GM19467 (cell line): ENCODE results near the gene CHSY1.
A peak's percentile ranks its signal among the peaks of the same experiment; 100 is the strongest.

Experiments
- ATAC-seq: cut with Tn5 transposase; IDR thresholded peaks from one replicate; pipeline ENCODE4 v1.9.1; 2021; ENCODE audit warnings: mild to moderate bottlenecking, moderate library complexity; ENCODE audit not compliant: unreplicated experiment

The CHSY1 gene

DNA sequence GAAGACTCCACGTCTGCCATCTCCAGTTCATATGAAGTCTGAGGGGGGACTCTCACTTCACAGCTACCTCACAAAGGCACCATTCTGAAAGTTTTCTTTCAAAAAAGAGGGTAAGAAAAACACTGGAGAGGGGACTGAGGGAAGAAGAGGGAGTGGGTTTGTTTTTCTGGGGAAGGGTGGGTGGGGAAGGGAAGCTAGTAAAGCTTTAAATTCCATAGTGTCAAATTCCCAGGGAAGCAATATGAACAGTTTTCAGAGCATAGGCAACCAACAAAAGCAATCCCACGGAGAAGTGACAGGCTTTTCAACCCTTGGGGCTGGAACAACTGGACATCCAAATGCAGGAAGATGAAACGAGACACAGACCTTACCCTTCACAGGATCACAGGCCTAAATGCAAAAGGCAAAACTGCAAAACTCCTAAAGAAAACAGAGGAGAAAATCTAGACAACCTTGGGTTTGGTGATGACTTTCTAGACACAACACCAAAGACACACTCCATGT lies 61.7 kb downstream of the CHSY1 start:
- no peak for ATAC-seq

DNA sequence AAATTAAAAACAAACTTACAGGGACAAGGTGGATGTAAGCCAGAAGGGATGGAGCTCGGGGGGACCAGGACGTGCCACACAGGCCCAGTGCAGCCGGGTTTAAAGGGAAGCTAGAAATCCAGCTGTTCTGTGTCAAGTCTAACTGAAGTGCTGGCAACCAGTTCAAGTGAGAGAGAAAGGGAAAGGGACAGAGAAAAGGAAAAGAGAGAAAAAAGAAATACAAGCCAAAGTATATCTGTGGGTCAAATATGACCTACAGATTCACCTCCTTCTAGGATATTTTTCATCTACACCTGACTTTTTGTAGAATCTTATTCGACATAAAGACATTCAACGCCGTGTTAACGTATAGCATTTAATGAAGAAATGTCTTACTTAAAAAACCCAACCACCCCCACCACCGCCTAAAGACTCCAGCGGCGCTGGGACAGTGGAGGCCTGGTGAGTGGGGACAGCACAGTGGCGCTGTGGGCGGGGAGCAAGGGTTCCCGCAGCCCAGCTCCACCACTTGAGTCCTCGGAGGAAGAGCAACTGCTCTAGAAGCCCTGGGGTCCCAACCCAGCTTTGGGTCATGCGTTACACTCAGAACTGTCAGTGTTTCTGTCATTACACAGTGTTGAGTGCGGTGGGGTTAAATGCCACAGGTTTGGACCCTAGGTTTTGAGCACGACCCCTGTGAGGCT lies 62.3 kb downstream of the CHSY1 start:
- no peak for ATAC-seq

DNA sequence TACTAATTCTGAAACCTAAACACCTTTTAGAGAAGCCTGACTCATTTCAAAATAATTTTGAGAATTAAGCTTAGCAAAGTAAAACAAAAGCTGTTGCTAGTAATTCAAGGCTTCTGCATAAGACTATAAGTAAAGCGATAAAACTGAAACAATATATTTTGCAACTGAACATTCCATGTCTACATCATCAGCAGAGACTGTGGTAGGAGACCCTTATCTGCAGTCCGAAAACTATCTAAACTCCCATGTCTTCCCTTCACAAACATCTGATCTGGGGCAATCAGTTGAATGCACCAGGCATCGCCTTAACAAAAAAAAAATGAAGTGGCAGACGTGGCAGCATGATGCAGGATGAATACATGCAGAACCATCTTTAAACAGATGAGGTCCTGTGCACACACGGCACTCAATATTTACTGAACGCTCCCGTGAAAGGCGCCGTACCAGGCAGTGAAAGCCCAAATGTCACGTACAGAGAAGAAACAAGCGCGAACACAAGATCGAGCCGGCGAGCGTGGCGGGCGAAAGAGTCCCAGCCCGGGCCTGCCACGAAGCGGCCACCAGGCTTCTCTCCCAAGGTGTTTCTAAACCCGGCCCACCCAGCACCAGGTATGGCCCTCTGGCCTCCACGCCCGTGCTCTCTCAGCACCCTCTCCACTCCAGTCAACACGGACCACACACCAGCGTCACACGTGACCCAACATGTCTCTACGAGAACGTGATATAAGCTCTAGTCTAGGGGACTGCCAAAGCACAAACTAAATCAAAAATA lies 63.0 kb downstream of the CHSY1 start:
- peak; percentile 38 for ATAC-seq

DNA sequence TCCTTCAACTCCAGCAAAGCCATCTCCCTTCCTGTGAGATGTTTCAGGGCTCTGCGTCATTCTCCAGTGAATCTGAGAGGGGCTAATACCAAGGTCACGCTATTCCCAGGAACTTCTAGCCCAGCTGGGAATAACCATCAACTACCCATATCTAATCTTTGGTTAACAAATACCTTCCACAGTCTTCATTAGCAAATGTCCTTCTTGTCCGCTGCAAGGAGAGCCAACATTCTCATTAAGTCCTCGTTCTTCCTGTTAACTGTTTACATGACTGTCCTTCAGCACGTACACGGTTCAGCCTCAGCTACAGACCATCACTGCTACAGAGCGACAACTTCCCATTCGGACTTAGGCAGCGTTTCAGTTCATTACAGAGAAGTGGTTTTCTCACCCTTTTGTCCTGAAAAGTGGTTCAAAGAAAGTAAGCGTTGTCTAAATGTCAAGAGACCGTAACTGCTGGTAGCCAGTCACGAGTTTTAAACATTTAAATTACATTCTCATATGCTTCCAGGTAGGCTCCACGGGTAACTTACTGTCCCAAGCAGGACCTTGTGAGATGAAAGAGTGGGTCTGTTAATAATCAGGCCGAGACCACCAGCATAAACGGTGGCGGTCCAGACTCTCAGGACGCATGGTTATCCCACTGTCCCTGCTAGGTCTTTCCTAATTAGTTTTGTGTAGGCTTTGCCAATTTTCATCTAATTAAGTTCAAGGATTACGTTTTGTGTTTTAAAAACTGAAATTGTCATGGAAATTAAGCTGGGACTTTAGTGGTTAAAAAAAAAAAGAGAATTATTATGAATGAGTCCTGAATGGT lies 63.8 kb downstream of the CHSY1 start:
- peak; percentile 54 for ATAC-seq

DNA sequence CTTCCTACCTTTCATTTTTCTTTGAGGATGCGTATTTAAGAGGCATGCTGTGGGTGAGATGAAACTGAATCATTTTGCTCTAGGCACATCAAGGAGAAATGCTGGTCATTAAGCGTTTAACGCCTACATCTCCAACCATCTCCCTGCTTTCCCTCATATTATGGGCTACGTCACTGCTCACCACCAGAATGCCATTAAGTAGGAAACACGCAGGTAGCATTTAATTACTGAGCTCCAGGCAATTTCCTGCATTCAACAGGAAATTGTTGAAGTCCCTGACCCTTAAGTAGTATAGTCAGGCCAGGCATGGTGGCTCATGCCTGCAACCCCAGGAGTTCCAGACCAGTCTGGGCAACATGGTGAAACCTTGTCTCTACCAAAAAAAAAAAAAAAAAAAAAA lies 66.1 kb downstream of the CHSY1 start:
- no peak for ATAC-seq

DNA sequence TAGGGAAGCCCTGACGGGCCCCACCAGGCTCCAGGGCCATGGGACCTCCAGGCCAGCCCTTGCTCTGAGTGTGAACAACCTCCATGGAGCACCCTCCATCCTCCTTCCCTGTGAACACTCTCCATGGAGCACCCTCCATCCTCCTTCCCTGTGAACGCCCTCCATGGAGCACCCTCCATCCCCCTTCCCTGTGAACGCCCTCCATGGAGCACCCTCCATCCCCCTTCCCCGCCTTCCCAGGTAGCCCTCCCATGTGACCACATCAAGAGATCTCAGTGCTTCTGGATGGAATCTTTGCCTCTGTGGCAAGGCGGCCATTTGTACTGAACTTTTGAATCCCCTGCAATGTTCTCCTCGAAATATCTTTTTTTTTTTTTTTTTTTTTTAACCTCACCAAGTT lies 66.5 kb downstream of the CHSY1 start:
- no peak for ATAC-seq

DNA sequence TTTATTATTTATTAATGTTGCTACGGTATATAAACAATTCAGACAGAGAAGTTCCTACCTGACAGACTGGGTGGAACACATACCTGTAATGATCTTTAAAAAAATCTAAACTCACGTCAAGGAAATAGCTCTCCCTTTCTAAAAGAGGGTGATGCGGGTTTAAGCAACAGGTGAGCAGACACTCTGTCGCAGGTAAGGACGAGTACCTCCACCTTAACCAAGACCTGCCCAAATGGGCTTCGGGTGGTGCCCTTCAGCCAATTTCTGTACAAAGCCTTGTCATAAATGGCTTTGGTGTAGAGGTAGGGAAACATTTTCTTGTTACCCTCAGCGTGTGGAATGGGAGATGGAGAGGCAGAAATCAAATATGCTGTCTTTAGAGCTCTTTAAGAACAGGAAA lies 67.0 kb downstream of the CHSY1 start:
- no peak for ATAC-seq

DNA sequence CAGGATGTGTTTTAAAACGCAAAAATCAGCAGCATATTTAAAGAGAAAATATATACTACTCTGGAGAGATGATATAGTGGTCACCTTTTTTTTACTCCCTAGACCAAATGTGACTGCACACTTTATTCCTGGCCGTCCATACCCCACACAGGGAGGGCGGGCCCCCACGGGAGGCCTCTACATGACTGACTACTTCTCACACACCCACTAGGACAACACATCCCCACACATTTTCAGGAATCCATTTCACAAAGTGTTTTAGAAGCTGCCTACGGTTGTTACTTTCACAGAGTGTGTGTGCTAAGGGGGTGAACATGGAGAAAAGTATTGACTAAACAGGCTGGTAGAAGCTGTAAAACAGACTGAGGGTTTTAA lies 67.9 kb downstream of the CHSY1 start:
- ATAC-seq, result no peak

DNA sequence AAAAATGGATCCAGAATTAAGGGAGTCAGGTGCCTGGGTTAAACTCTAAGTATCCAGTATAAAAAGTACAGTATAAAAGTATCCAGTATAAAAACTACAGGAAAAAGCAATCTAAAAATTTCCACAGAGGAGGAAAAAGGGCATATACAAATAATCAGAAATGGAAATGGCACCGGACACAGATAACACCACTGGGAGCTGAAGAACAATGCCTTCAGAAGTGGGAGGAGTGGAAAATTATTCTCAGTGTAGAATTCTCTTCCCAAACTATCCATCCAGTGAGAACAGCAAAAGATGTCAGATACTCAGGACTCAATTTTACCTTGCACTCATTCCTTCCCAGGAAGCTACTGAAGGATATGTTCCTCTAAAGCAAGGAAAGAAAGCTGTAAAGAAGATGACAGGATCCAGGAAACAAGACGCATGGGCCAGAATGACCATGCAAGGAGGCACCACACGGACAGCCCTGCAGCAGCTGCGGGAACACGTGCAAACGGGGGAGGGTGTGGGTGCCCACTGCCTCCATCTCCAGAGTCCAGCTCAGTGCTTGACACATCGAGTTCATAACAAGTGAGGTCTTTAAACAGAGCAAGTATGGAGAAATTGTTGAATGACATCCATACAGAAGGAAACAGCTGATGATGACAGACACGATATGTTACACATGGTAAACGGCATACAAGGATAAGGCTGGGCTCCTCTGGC lies 68.5 kb downstream of the CHSY1 start:
- ATAC-seq, result no peak

DNA sequence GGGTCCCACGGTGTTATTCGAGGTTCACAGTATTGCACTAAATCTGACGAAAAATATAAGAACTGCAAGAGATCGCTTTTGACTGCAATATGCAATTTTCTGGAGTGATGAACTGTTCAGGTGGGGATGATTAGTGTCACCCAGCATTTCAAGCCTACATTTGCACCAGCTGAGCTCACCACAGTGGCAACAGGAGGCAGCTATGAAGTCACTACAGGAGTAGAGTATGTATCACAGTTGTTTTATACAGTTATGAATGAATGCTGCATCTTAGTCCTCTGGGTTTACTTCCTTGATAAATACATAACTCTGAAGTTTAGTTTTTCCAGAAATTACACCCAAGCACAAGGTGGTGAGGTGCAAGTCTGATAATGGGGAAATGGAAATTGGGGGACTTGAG lies 69.6 kb downstream of the CHSY1 start:
- no peak for ATAC-seq

DNA sequence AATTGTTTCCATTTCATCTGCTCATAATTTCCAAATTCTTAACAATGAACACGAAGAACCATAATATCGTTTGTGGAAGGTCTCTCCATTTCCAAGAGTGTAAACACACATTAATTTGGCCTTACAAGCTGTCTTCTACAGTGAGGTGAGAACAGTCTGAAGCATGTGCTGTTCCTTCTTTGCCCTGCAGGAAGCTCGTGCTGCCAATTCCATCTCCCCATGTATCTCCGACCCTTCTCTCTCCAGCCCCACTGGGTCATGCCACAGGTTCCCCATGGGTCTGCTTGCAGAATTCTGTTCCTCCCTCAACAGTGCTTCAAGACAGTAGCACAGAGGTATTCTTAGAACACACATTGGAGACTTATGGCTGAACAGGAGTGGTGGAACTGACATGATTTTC lies 70.5 kb downstream of the CHSY1 start:
- ATAC-seq, result no peak

DNA sequence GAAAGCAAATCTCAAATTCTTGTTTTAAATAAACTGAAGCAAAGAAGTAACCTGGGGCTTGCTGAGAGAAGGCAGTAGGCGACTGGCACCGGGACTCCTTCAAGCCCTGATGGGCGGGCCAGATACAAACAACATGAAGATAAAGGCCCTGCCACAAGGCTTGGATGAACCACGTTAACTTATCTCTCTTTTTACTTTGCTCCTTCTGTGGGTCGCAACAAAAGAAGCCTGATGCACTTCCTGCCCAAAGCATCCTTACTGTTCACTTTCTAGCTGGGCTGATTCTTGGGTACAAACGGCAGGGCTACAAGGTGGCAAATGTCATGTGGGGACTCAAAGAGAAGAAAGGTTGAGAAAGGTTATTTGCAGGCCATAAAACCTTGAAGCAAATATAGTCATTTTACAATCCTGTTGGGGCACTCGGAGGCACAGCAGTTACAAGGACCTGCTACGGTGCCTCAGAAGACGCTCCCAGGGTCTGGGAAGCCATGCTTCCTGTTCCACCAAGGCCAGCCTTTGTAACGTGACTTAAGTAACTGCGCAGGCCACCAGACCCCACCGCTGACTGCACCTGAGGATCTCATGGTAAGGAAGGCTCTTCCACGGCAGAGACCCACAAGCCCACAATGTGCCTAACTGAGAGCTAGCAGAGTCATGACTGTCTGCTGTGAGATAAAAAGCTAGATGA lies 71.1 kb downstream of the CHSY1 start:
- ATAC-seq, result no peak

DNA sequence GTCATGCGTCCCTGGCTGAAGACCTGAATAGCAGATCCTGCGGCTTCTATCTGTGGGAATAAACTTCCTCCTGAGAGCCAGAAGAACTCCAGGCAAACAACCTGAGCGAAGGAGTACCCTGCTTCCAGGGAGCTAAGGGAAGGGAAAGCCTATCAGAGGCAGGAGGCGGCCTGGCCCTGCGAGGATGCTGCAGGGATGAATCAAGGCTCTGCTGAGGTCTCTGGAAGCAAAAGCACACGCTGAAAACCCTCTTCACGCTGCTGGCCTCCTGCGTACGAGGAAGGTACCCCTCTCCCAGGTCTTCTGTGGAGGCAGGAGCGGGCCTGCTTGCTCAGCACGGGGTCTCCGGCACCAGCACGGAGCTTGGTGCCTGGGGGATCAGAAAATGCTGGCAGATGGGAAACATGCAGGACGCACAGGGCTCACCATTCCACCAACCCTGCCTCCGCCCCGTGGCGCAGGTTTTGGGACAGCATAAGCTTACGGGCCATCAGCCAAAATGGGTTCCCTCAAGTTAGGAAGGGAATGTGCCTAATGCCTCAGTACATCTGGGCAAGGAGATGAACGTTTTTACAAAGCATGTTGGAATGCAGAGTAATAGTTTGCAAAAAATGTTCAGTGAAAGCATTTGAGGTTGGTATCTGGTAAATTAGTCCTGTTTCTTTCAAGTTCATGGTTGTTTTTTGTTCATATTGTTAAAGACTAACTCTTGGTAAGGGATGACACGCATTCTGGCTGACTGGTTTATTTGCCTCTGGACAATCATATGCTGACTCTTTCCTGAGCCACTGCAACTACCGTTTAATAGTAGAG lies 72.3 kb downstream of the CHSY1 start:
- no peak for ATAC-seq

DNA sequence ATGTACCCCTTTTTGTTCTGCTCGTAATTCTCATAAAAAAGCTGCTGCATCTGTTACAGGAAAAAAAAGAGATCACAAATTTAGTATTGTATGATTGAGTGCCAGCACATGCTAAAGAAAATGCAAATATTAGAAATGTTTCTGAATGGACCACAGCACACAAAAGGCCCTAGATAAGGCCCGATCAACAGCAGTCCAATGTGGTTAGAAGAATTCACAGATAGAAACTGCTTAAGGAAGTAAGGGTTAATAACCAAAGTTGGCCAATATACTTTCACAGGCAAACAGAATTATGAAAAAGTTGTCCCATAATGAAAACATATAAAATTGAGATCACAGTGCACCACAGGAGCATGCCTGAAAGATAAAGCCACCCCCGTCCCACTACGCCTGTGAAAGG lies 72.9 kb downstream of the CHSY1 start:
- no peak for ATAC-seq

DNA sequence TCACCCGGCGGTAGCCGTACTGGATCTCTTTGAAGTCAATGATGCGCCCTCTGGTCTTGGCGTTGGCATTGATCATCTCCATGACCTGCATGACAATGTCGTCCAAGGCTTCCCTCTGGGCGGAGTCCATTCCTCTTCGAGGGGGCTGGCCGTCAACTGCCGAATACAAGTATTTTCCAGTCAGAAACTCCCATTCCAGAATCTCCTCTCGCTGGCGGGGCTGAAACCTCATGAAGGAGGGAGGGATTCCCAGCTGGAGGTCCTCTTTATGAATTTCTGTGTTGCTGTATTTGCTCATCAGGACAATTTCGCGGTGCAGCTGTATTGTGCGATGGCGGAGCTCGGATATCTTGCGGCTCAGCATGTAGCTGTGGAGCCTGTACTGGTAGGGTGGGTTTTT lies 73.4 kb downstream of the CHSY1 start:
- no peak for ATAC-seq

DNA sequence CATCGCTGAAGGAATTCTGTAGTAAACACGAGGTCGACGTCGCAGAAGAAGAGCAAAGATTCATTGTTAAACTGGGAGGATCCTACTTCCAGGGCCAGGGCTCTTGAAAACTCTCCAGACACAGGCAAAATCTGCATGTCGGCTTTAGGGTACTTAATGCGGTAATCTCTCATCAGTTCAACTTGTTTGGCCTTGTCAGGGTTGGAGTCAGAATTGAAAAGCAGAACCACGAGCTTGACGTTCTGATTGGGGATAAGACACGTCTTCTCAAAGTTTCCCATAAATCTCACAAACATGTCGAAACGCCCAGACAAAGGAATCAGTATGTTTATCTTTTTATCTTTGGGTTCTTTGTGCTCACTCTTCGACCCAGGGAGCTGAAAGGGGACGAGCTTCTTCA lies 74.0 kb downstream of the CHSY1 start:
- ATAC-seq, result no peak

DNA sequence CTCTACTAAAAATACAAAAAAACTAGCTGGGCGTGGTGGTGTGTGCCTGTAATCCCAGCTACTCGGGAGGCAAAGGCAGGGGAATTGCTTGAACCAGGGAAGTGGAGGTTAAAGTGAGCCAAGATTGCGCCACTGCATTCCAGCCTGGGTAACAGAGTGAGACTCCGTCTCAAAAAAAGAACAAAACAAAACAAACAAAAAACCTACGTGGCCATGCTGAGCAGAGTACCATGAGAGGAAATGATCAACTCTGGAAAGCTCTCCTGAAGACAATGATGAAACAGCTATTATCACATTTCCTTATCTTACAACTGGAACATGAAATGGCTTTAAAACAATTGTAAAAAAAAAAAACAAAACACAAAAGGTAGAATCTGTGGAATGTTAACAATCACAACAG lies 75.2 kb downstream of the CHSY1 start:
- no peak for ATAC-seq

DNA sequence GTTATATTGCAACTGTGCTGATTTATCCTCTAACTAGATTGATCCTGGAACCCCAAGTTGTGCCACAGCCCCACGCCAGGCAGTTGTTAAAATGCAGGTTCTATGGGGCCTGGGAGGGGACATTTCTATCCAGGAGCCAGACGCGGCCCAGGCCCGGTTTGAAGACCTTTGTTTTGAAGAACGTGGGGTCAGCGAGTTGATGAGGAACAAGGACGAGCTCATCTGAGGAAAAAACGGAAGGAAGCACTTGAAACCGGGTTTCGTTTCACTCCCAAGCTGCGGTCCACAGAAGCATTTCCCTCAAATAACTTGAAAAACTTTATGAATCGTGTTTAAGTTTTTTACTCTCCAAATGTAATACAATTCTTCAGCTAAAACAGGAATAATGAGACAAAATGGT lies 76.4 kb downstream of the CHSY1 start:
- no peak for ATAC-seq

DNA sequence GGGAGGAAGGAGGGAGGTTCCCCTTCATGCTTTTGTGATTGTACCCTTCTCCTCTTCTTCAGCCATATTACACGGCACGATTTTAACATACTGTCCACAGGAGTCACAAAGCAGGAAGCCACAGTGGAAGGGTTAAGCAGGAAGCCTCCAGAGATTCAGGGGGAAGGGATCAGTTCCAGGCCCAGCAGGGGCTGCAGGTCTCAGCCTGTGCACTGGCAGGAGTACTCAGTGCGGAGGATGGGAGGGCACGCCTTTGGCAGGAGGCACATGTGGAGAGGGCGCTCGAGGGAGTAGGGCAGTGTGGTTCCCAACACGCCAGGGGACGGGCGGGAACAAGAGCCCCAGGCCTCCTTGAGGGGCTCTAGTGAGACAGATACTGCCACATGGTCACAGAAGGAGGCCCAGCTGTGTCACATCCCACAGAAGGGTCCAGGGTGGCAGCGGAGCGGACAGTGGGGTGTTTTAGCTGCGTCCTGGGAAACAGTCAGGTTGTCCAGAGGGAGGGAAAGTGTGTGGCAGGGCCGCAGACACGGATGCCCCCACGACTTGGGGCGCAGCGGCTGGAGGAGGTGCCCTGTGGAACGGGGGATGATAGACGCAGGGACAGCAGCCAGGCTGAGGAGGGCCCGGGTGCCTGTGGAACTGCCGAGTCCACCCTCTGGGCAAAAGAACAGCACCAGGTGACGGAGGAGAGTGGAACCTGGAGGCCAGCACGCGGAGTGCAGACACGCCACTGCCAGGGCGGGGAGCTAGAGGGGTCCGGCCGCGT lies 77.5 kb downstream of the CHSY1 start:
- ATAC-seq, result no peak
